Kidney capillary endothelial cell (primary cell): Measurements from ENCODE around the gene LIFR.
A peak's percentile ranks its signal among the peaks of the same experiment; 100 is the strongest.

Experiments used
- DNase-seq: peaks from one replicate; pipeline ENCODE4 v3.0.0-alpha.2; 2018; ENCODE audit warnings: low spot score

LIFR gene

GRCh38 chr5:38463634-38464521 lies 92.6 kb downstream of the LIFR start:
- DNase-seq, result peak; percentile 98

- DNase-seq, result peak; percentile 61
Measured at GRCh38 chr5:38462976-38463633, 93.3 kb downstream of the LIFR start.

GRCh38 chr5:38458174-38458573 lies 98.3 kb downstream of the LIFR start:
- DNase-seq, result no peak

- no peak for DNase-seq
Measured at GRCh38 chr5:38456657-38457399, 99.6 kb downstream of the LIFR start.

GRCh38 chr5:38455796-38456330 lies 100.6 kb downstream of the LIFR start:
- DNase-seq, result no peak

GRCh38 chr5:38453921-38454320 lies 102.5 kb downstream of the LIFR start:
- DNase-seq, result no peak

- no peak for DNase-seq
Measured at GRCh38 chr5:38453506-38453905, 102.9 kb downstream of the LIFR start.

- no peak for DNase-seq
Measured at GRCh38 chr5:38452201-38452600, 104.2 kb downstream of the LIFR start.

- no peak for DNase-seq
Measured at GRCh38 chr5:38451074-38451725, 105.2 kb downstream of the LIFR start.

GRCh38 chr5:38450627-38451026 lies 105.8 kb downstream of the LIFR start:
- DNase-seq, result no peak

GRCh38 chr5:38448568-38449350 lies 107.7 kb downstream of the LIFR start:
- DNase-seq, result no peak

- DNase-seq, result no peak
Measured at GRCh38 chr5:38447786-38448185, 108.7 kb downstream of the LIFR start.

- no peak for DNase-seq
Measured at GRCh38 chr5:38447056-38447455, 109.4 kb downstream of the LIFR start.

- no peak for DNase-seq
Measured at GRCh38 chr5:38446029-38446522, 110.4 kb downstream of the LIFR start.

- no peak for DNase-seq
Measured at GRCh38 chr5:38445374-38446028, 110.9 kb downstream of the LIFR start.

- DNase-seq, result no peak
Measured at GRCh38 chr5:38443390-38443789, 113.1 kb downstream of the LIFR start.

- DNase-seq, result no peak
Measured at GRCh38 chr5:38442247-38442573, 114.2 kb downstream of the LIFR start.

GRCh38 chr5:38441453-38442246 lies 114.8 kb downstream of the LIFR start:
- DNase-seq, result peak; percentile 92

- no peak for DNase-seq
Measured at GRCh38 chr5:38438757-38439156, 117.7 kb downstream of the LIFR start.
